Glomerular visceral epithelial cell (primary cell): ENCODE results near the gene LSM4.
A peak's percentile ranks its signal among the peaks of the same experiment; 100 is the strongest.

Experiments used
- DNase-seq: peaks from one replicate; pipeline ENCODE4 v3.0.0-alpha.2; 2016; ENCODE audit errors: extremely low spot score

Gene LSM4

DNA sequence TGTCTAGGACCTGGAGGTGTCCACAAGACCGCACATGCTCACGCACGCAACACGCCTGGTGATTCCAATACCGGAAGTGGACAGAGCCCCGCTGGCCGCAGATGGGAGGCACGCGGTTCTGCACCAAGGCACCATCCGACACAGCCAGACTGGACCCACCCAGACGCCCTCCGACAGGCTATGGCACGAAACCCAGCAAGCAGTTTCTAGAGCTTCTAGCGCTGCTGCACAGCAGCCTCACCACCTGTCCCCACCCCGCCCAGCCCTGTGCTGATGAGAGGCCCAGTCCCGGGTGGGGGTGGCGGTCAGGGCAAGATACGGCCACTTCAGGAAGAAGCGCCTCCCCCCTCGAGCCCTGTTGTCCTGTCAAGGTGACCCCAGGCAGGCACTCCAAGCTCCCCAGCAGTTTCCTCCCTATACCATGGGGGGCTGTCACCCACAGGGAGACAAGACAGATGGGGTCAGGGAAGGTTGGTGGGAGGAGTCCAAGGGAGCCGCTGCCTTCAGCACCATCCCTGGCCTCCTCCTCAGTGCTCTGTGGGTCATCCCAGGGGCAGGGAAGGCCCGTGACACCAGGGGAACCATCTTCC is 11.3 kb downstream of the LSM4 start:
- no peak for DNase-seq

DNA sequence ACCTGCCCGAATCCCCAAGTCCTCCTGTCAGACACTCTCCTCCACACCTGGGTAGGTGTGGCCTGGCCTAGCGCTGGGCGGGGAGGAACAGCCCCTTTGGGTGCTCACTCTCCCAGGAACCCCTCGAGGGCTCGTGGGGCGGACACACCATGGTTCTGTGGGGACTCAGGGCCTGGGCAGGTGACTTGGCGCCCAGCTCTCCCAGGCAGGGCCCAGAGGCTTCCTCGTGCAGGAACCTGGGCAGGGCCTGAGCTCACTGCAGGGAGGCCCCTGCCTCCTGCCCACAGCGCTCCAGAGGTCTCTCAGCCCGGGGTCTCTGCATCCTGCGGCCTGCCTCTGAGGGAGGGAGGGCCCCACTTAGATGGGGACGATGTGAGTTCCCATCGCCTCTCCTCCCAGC is 11.9 kb downstream of the LSM4 start:
- no peak for DNase-seq

DNA sequence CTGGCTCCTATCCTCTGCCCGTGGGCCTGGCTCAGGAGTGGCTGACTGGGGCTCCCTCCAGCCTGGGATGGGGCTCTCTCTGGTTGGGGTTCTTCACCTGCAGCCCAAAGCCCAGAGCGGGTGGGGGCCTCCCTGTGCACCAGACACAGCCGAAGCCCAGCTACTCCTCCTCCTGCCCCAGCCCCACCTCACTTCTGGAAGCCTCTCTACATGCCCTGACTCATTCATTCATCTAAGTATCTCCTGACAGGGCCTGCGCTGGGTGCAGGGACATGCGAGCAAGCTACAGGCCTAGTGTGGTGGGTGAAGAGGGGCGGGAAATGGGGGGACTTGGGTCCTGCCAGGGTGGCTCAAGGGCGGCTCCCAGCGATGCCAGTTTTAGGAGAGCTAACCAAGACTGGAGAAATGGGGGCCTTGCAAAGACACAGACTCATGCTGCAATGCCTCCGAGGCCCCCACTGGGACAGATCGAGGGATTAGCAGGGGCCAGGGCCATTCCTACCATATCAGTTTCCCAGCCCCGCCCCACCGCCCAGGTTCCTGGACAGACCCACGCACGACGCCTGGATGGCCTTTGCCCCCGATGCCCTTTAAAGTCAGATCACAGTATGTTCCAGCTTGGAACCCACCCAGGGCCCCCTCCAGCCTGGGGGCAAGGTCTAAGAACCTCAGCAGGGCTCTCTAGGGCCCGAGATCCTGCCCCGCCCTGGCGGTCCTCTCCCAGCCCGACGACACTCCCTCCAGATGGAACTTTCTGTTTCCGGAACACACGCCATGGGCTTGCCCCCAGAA is 12.6 kb downstream of the LSM4 start:
- DNase-seq = no peak

DNA sequence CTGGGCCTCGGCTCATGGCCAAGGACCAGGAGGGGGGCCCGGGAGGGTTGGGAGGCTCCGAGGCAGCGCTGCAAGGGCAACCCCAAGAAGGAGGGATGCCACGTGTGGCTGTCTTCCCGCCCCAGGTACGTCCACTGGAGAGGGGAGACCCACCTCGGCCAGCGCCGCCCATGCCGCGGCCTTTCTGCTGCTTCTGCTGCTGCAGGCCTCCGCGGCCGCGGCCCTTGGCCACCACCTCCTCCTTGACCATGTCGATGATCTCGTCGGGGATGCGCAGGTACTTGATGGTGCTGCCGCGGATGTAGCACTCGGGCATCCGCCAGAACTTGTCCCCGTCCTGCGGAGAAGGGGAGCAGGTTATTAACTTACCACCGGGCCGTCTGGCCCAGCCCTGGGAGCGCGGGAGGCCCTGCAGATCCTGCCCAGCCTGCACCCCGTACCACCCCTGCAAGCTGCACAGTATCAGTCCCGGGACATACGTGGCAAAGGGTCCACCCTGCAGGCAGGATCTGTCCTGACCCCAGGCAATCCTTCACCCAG is 13.3 kb downstream of the LSM4 start:
- no peak for DNase-seq

DNA sequence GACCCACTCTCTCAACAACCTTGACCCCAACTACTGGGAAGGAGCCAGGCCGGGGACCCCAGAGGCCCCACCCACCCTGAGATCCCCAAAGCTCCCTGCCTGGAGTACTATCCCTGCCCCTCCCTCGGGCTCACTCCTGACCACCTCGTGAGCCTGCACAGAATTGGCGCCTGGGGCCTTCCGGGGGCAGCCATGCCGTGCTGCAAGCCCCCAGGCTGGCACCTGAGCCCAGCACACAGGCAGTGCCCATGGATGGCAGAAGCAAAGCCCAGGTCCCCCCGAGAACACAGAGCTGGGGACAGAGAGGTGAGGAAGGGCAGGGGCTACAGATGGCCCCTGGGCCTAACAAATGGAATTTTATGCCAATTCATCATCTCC is 13.9 kb downstream of the LSM4 start:
- DNase-seq = no peak

DNA sequence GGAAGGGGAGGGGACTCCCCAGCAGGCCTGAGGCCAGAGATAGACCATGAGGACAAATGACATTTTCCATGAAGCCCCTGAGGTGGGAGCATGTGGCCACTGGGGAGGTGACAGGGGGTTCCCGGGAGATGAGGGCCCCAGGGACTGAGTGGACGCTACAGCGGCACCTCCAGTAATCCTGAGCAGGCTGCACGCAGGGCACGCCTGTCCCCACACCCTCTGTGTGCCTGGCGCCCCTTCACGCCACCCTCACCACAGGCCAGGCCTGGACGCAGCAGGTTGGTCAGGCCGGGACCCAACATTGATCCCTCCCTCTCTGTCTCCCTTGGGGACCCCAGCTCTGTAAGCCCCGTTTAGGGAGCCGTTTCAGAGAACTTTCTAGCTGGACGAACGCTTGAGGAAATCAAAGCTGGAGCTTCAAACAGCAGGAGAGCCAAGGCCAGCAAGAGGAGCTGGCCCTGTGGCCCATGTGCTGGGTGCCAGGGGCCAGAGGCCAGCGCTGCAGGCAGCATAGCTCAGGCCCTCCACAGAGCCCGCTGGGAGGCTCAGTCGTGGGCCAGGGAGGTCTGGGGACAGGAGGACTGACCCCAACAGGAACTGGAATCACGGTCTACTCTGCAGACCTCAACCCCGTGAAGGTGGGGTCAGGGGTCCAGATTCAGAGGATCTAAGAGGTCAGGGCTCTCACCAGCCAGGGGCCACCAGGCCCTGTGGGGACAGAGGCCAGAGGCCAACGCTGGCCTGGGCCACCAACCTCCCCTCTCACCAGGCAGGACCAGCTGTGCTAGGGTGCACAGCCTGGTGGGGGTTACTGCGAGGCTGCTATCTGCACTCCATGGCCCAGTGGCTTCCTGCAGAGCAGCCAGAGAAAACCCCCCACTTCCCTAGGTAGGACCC is 14.6 kb downstream of the LSM4 start:
- DNase-seq = no peak

DNA sequence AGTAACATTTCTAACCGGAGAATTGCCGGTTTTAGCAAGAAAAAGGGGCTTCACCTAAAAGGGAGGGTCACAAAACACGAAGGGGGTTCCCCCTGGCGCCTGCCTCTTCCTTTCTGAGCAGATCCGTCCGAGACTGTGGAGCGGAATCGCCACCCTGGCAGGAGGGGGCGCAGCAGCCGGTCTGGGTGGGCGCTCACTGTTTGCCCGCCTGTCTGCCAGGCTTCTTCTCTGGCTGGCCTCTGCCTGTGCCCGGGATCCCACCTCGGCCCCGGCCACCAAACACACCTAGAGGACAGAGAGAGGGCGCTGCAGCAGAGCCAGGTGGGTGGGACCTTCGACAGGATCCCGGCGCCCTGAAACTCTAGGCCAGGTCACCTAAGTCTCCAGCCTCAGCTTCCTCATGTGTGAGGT is 15.6 kb downstream of the LSM4 start:
- no peak for DNase-seq

DNA sequence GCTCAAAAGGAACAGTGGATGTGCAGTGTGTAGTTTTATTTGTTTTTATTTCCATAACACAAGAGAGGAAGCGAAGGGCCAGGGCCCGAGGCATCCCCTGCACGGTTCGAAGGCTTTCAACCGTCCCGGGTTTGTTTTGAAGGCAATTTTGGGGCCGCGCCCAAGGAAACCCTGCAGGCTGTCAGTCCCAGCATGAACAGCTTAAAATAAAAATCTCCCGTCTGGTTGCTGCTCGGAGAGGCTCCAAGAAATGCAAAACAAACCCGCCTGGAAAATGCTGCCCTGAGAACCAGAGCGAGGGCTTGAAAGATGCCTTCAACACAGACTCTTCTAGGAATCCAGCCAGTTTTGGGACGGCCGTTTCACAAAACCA is 16.0 kb downstream of the LSM4 start:
- no peak for DNase-seq

DNA sequence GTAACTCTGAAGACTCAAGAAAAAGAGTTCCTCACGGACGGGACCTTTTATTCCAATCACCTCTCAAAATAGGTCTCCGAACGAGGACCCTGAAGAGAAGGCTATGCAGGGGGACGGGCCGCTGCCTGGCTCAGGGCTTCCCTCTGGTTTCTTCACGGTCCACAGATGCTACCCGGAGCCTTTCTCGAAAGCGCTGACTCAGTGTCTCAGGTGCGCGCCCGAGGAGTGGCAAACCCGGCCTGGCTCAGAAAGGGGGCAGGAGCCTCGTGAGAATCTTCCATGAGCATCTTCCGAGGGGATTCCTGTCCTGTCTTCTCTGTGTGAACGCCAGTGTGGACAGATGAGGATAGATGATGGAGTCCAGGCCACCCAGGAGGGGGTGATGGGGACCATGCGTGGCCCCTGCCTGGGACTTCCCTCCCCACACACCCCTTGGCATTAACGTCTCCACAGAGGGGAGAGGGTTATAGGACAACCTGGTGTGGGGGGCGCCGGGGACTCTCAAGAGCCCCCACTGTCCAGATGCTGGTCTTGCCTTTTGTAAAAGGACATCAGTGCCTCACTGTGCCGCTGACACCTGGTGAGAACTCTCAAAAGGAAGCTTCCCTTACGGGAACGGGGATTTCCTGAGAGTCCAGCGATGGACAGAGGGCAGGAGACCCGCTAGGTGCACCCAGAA is 16.5 kb downstream of the LSM4 start:
- no peak for DNase-seq

DNA sequence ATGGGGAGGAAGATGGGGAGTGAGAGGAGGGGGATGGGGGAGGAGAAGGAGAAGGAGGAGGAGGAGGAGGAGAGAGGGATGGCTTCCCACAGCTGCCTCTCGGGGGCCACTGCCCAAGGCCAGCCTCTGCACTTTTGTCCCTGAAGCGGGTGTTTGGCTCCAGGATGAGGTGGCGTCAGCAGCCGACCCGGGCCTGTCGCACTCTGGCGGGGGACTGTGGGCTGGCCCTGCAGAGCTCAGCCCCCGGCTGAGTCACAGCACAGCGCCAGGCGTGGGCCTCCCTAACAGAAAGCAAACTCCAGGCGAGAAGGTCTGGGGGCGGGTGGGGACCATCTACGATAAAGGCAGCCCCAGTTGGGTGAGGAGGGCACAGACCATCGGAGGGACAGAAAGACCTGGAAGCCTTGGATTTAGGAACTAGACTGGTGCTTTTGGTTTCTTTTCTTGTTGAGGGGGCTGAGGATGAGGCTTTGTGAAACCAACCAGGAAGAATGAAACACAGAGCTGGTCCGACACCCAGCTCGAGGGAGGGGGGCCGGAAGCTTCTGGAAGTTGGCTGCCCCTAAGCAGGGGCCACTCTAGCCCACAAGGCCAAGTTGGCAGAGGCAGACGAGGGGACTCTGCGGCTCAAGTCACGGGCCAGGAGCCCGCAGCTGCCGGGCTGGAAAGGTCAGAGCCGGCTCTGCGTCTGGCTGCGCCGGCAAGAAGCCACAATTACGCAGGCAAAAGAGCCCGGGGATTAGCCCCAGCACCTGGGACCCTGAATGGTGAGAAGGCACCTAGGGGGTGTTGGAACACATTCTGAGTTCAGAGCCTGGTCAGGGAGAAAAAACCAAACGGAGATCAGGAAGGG is 18.2 kb downstream of the LSM4 start:
- DNase-seq = peak; percentile 78

DNA sequence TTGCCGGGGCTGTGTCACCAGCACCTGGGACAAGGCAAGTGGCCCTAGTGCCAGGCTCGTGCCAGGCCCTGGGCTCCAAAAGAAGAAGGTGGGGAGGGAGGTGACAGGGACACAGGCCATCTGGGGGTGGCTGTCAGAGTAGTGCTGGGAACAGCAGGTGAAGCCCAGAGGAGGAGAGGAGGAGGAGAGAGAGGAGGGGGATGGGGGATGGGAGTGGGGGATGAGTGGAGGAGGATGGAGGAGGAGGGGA is 18.7 kb downstream of the LSM4 start:
- DNase-seq = no peak

DNA sequence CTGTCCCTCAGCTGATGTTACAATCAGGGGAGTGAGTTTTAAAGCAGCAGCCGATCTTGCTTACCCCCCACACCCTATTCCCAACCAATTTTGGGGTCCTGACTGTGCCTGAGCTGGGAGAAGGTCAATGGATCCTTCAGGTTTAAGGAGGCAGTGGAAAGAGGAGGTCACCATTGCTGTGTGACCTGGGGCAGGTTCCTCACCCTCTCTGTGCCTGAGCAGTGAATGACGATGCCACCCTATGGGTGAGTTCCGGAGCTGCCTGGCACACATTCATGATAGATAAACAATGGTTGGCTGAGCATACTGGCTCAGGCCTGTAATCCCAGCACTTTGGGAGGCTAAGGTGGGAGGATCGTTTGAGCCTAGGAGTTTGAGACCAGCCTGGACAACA is 21.2 kb downstream of the LSM4 start:
- DNase-seq = no peak

DNA sequence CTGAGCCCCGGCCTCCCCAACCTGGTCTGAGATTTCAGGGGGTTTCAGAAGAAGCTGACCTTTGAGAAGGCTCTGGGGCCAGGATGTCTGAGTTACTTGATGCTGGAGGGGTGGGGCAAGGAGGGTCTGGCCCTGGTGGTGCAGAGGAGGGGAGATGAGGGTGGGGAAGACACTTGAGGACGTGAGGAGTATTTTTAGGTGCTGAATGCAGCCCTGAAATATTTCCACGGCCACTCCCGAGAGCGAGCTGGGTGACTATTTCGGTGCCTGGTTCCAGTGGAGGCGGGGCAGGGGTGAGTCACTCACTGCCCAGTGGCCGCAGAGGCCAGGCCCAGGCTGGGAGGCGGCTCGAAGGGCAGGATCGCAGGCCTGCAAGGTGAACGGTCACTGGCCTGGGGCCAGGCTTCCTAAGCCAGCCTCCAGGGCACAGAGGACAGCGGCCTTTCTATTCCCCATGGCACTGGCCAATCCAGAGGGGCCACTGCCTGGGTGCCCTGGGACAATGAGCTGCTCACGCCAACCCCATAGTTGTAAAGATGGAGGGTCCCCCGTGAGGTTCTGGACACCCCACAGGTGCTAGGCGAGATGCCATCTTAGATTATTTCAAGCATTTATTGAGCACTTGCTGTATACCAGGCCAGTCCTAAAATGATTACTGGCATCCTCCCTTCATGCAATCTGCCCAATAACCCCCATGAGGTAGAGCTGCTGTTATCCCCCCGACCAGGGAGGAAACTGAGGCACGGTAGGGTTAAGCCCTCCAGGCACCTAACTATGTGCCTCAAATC is 21.8 kb downstream of the LSM4 start:
- peak; percentile 84 for DNase-seq

DNA sequence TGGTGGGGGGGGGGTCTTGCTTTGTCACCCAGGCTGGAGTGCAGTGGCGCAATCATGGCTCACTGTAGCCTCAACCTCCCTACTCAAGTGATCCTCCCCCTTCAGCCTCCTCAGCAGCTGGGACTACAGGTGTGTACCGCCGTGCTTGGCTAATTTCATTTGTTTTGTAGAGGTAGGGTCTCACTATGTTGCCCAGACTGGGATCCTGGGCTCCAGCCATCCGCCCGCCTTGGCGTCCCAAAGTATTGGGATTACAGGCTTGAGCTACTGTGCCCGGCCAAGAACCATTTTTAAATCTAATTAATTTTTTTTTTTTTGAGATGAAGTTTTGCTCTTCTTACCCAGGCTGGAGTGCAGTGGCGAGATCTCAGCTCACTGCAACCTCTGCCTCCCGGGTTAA is 23.2 kb downstream of the LSM4 start:
- DNase-seq = no peak

DNA sequence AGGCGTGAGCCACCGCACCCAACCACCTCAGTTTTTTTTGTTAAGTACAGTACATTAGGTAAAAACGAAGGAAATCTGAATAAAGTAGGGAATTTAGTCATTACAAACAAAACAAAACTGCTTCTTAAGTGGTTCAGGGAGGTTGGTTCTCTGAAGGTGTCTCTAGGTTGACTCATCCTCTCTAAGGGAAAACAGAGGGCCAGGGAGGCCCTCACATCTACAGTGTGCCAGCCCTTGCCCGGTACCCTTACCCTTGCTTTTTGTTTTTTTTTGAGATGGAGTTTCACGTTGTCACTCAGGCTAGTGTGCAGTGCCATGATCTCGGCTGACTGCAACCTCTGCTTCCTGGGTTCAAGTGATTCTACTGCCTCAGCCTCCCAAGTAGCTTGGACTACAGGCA is 24.3 kb downstream of the LSM4 start:
- DNase-seq = no peak

DNA sequence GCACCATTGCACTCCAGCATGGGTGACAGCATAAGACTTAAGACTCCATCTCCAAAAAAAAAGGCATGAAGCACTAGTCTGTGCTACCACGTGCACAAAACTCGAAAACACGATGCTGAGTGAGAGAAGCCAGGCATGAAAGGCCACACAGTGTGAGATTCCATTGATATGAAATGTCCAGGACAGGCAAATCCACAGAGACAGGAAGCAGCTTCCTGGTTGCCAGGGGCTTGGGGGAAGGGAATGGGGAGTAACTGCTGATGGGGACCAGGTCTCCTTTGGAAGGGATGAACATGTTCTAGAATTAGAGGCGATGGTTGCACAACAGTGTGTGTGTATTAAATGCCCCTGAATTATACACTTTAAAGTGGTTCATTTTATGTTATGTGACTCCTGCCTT is 25.6 kb downstream of the LSM4 start:
- DNase-seq = no peak

DNA sequence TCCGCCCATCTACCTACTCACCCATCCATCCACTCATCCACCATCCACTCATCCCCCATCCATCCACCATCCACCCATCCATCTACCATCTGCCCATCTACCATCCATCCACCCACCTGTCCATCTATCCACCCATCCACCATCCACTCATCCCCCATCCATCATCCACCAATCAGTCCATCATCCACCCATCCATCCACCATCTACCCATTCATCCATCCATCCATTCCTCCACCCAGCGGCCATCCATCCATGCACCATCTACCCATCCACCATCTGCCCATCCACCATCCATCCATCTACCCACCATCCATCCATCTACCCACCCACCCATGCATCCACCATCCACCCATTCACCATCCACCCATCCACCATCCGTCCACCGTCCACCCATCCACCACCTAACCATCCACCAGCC is 27.8 kb downstream of the LSM4 start:
- DNase-seq = no peak

DNA sequence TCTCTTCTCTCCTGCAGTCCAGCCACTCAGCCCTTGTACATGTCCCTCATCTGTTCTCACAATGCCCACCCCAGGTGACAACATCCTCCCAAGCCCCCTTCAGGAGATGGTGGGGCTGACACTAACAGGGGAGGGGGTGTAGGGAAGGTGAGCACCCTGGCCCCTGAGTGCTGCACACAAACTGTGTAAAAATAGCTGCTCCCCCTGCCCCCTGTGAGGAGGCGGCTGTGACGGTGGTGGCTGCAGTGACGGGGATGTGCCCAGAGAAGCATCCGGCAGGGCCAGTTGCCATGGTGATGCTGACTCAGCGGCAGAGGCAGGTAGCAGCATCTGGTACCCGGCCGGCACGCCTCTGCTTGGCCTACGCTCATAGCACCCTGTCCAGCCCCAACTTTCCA is 28.4 kb downstream of the LSM4 start:
- DNase-seq = no peak

DNA sequence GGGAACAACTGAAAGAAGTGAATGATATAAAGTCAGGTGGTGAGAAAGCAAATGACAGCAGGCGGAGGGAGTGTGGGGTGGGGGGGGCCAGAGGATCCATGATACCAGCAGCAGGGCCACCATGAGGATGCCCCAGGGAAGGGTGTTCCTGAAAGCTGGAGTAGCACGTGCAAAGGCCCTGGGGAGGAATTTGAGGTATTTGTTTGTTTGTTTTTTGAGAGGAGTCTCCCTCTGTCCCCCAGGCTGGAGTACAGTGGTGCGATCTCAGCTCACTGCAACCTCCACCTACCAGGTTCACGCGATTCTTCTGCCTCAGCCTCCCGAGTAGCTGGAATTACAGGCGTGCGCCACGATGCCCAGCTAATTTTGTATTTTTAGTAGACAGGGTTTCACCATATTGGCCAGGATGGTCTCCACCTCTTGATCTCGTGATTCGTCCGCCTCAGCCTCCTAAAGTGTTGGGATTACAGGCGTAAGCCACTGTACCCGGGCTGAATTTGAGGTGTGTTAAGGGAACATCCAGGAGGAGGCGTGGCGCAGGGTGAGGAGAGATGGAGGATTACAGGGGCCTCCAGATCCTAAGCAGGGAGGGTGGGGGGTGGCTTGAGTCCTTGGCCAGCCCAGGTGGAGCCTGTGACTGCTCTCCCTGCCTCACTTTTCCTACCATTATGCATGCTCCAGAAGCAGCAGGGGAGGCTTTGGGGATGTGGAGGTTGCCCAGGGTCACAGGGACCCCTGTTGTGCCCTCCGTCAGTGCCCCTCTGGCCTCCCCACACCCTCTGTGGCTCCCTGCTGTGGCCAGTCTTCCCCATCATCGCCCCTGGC is 29.0 kb downstream of the LSM4 start:
- no peak for DNase-seq
